Stimulated activated CD4-positive, alpha-beta T cell treated with anti-CD3 and anti-CD28 coated beads, Interleukin-4, amount 100 ng/mL, for 48 hours (primary cell): Measurements from ENCODE around the gene NFIC.
"Not testable (repeated sequence)": the region's sequence is repeated elsewhere in the genome, so short reads cannot be mapped to it uniquely, and the experiment has no call there.

ENCODE experiments used
- DNase-seq, 2 donors: peaks; one replicate each; pipeline ENCODE4 v3.0.0-alpha.2; 2020; ENCODE audit warnings: low read depth in 2 of 2

NFIC gene

GRCh38 chr19:3420909-3421619 is 54.7 kb downstream of the NFIC start:
- no peak for DNase-seq

DNA sequence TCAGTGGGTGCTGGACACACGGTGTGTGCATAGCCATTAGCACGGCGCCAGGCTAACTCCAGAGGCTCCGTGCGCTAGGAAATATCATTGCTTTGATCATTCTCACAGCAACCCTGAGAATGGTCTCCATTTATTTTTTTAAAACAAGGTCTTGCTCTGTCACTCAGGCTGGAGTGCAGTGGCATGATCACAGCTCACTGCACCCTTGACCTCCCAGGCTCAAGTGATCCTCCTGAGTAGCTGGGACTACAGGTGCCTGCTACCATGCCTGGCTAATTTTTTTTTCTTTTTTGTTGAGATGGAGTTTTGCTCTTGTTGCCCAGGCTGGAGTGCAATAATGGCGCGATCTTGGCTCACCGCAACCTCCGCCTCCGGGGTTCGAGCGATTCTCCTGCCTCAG is 55.3 kb downstream of the NFIC start:
- not testable (repeated sequence) for DNase-seq

- DNase-seq = no peak
These were observed 56.9 kb downstream of the NFIC start for GRCh38 chr19:3423183-3423829.

- DNase-seq = no peak
These were observed 60.0 kb downstream of the NFIC start for GRCh38 chr19:3426433-3426832.

GRCh38 chr19:3430366-3430680 is 63.9 kb downstream of the NFIC start:
- DNase-seq = not testable (repeated sequence)

DNA sequence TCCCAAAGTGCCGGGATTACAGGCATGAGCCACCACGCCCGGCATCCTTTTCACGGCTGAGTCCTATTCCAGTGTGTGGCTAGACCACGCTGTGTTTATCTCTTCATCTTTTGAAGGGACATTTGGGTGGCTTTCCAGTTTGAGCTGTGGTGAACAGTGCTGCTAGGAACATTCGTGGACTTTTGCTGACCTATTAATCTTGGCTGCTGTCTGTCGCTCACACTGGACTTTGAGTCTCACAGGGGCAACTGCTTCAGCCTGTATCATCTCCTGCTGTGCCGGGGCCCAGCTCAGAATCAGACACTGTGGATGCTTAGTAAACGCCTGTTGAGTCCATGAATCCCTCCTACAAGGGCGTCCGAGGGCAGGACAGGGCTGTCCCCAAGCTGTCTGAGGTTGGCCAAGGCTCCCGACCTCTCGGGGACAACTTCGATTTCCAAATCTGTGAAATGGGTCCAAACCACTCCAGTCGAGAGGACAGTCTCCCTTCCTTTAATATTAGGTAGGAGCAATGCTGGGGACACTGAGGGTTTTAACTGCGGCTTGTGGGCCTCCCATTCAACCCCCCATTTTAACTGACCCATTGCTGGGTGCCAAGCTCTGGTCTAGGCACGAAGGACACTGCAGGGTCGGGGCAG is 65.5 kb downstream of the NFIC start:
- DNase-seq = no peak

GRCh38 chr19:3433313-3433712 is 66.9 kb downstream of the NFIC start:
- no peak for DNase-seq

DNA sequence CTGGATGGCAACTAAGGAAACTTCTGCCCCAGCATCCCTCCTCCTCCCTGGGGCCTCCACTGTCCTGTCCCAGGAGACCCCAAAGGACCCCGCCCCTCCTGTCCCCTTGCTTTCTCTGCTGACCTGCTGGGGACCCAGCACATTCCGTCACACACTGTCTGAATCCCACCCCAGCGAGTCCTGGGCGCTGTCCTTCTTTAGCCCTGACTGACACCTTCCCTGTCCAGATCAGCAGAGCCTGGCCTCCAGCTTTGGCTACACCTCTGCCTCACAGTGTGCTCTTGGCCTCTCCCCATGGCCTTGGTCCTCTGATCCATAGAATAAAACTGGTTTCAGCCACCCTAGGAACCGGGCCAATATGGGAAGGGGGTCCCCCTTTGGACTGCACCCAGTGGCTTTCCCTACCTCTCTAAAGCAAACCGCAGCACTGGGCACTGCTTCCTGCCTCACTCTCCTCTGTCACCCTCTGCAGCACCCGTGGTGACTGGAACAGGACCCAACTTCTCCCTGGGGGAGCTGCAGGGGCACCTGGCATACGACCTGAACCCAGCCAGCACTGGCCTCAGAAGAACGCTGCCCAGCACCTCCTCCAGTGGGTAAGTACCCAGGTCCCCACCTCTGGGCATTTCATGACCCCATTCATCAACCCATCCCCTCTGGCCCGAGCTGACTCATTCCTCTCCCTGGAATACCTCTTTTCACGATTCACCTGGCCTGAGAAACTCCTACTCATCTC is 67.6 kb downstream of the NFIC start:
- DNase-seq = no peak

DNA sequence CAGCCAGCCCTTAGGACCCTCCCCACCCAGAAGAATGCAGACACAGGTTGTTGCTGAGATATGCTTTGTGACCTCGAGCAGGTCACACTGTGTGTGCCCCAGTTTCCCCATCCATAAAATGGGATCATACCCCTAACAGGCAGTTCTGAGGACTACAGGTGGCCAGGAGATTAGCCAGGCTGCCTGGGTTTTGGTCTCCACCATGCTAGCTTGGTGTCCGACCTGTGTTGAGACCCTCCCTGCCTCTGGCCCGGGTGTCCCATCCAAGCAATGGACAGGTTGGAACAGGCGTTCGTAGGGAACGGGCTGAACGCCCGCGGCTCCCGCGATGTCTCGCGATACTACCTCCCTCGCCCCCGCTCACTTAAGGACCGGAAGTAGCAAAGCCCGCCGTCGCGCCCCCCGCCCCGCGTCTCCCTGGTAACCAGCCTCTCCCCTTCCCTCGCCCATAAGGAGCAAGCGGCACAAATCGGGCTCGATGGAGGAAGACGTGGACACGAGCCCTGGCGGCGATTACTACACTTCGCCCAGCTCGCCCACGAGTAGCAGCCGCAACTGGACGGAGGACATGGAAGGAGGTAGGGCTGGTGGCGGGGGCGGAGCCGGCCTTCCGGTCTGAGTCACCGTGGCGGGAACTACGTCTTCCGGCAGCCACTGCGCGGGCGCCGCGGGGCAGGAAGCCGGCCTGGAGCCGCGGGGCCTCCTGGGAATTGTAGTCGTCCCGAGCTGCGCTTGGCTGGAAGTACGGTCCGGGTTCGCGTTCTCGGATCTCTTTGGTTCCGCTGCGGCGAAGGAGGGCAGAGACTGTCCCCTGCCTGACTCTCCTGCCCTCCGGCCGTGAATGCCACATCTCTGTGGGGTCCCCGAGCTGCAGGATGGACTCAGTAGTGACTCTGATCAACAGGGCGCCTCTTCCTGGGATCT is 68.5 kb downstream of the NFIC start:
- peak; percentile 95 for DNase-seq

DNA sequence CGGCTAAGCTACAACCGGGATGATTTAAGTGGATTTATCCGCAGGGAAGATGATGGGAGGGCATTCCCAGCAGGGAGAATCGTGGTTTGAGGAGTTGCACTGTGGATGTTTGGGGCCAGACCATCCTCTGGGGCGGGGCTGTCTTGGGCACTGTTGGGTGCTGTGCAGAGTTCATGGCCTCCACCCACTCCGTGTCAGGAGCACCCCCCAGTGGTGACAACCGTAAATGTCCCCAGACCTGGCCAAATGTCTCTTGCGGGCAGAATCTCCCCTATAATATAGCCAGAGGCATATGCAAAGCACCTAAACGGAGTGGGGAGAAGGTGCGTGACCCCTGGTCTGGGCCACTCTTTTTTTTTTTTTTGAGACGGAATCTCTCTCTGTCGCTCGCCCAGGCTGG is 73.7 kb downstream of the NFIC start:
- peak; percentile 26 to 59 for DNase-seq

GRCh38 chr19:3441089-3441985 is 75.0 kb downstream of the NFIC start:
- no peak for DNase-seq

GRCh38 chr19:3441986-3442329 is 75.6 kb downstream of the NFIC start:
- no peak for DNase-seq

- no peak for DNase-seq
These were observed 76.2 kb downstream of the NFIC start for GRCh38 chr19:3442487-3443071.

- DNase-seq = no peak
These were observed 77.7 kb downstream of the NFIC start for GRCh38 chr19:3443840-3444694.

DNA sequence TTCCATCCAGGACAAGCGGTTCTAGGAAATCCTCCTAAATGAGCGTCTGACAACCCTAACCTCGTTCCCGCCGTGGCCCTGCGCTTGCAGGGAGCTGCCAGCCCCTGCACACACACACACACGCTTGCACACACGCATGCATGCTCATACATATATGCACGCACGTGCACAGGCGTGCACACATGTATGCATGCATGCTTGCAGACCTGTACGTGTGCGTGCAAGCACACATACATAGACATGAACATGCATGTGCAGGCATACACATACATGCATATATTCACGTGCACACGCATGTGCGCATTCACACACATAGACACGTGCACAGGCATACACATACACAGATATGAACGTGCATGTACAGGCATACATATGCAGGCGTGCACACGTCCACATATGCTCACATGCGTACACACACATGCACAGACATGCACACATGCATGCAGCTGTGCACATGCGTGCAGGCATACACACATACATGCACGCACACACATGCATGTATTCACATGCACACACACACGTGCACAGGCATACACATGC is 78.4 kb downstream of the NFIC start:
- no peak for DNase-seq

DNA sequence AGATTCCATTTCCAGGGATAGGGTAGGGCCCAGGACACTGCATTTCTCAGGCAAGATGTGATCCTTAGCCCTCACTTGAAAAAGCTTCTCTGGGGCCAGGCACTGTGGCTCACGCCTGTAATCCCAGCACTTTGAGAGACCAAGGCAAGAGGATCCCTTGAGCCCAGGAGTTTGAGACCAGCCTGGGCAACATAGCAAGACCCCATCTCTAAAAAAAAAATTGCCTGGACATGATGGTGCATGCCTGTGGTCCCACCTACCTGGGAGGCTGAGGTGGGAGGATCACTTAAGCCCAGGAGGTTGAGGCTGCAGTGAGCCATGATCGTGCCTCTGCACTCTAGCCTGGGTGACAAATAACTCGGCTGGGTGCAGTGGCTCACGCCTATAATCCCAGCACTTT is 80.3 kb downstream of the NFIC start:
- not testable (repeated sequence) for DNase-seq

DNA sequence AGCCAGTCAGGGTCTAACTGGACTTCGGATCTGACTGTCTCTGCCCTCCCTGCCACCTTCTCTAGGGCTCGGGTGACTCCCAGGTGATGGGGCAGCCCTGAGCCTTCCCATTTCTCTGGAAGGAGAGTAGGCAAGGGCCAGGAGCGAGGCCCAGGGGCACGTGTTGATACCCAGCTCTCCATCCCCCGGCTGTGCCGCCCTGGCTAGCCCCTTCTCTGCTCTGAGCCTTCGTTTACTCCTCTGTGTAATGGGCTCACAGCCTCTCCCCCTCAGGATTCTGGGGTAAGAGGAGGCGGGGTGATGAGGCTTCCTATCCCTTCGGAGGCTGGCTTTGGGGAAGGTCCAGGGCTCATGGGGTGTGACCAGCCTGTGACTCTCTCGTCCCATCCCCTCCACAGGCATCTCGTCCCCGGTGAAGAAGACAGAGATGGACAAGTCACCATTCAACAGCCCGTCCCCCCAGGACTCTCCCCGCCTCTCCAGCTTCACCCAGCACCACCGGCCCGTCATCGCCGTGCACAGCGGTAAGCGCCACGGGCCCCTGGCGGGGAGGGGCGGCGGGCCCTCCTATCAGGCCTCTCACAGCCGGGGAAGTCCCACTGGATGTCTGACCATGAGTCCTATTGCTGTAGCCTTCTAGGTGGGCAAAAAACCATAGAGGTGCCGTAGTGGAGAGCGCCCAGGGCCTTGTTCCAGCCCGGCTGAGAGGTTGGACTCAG is 82.4 kb downstream of the NFIC start:
- no peak for DNase-seq

- no peak for DNase-seq
These were observed 84.5 kb downstream of the NFIC start for GRCh38 chr19:3450796-3451411.
